GM12878 (cell line): ENCODE measurements around the gene ZSWIM9. TPM values are rescaled to one million over a fixed set of nuclear protein-coding genes. Genes with fewer than 3 reads are reported as not detected.

Source experiments
- ATAC-seq: fragments of 200-7000 bp; cut with Tn5 transposase; 3 replicates; pipeline ENCODE4 v1.9.1; 2020; ENCODE audit warnings: mild to moderate bottlenecking, moderate library complexity
- BruUV-seq: library from RNA; stranded (reverse); fragments of 400-500 nt; replicated peaks from 2 replicates; lab custom pipeline; 2021; lab: Mats Ljungman, UMichigan
- CTCF ChIA-PET: fragments of 300-600 bp; sonication (Branson Sonifier 250); formaldehyde crosslinking; extraction: SDS; loops from one replicate; lab custom pipeline; 2021; ENCODE audit warnings: inconsistent platforms; lab: Yijun Ruan, JAX
- POLR2A ChIA-PET: fragments of 350-600 bp; formaldehyde crosslinking; extraction: SDS; loops from one replicate; lab custom pipeline; 2021; ENCODE audit warnings: inconsistent platforms; lab: Charles Lee
- RAD21 ChIA-PET: fragments of 300-600 bp; sonication (Branson Sonifier 250); formaldehyde crosslinking; loops from one replicate; lab custom pipeline; 2023; ENCODE audit warnings: antibody characterized with exemption; ENCODE audit not compliant: unreplicated experiment; lab: Charles Lee
- SMC1A ChIA-PET: fragments of 300-600 bp; sonication (Branson Sonifier 250); formaldehyde crosslinking; loops from one replicate; lab custom pipeline; 2023; ENCODE audit not compliant: unreplicated experiment, uncharacterized antibody; lab: Charles Lee
- DNase-seq: peaks from one replicate; pipeline ENCODE4 v3.0.0-alpha.2; 2011; ENCODE audit warnings: low read depth, low spot score
- FAIRE-seq: peaks from 3 replicates; lab custom pipeline; 2011; peaks lifted over from hg19 to GRCh38; lab: Jason Lieb, UNC
- H2AFZ ChIP-seq: 2 replicates; pipeline ENCODE4 v1.6.0; 2011; ENCODE audit warnings: low read depth, low read length, control low read depth; ENCODE audit not compliant: control insufficient read depth
- H3K27ac ChIP-seq: 2 replicates; pipeline ENCODE4 v1.5.1; 2011; ENCODE audit warnings: control low read depth; ENCODE audit not compliant: control insufficient read depth, insufficient read depth
- H3K27me3 ChIP-seq, 2 experiments: replicated peaks in 1 of 2; 2 replicates each; pipeline versions ENCODE4 v1.6.0 to v1.6.1; 2011; ENCODE audit warnings: low read length in 1 of 2; ENCODE audit not compliant: control insufficient read depth in 2 of 2, insufficient read depth in 2 of 2
- H3K36me3 ChIP-seq, 2 experiments: 2 replicates each; pipeline ENCODE4 v1.5.1; 2011; ENCODE audit warnings: low read length in 1 of 2; ENCODE audit not compliant: control insufficient read depth in 2 of 2, insufficient read depth in 2 of 2
- H3K4me1 ChIP-seq: 2 replicates; pipeline ENCODE4 v1.6.1; 2011; ENCODE audit warnings: mild to moderate bottlenecking, low read length, moderate library complexity, mixed read lengths; ENCODE audit not compliant: control insufficient read depth, insufficient read depth
- H3K4me2 ChIP-seq: 2 replicates; pipeline ENCODE4 v1.6.0; 2011; ENCODE audit warnings: control low read depth; ENCODE audit not compliant: control insufficient read depth, insufficient read depth
- H3K4me3 ChIP-seq: fragments of 200-600 bp; sonication (generic); 2 replicates; pipeline ENCODE4 v1.5.1; 2016
- H3K79me2 ChIP-seq: 2 replicates; pipeline ENCODE4 v1.6.0; 2011; ENCODE audit warnings: low read length; ENCODE audit not compliant: control insufficient read depth, insufficient read depth
- H3K9ac ChIP-seq: 2 replicates; pipeline ENCODE4 v1.8.0; 2011; ENCODE audit warnings: low read length, control low read depth, mixed read lengths; ENCODE audit not compliant: control insufficient read depth, insufficient read depth
- H3K9me3 ChIP-seq: replicated peaks from 3 replicates; pipeline ENCODE4 v1.5.1; 2011; ENCODE audit warnings: mild to moderate bottlenecking, low read length; ENCODE audit not compliant: control insufficient read depth, insufficient read depth
- H4K20me1 ChIP-seq: 2 replicates; pipeline ENCODE4 v1.6.0; 2011; ENCODE audit not compliant: control insufficient read depth, insufficient read depth
- CBFB ChIP-seq: IDR thresholded peaks from 2 replicates; pipeline ENCODE4 v1.6.1; 2016; ENCODE audit warnings: antibody characterized with exemption, low read depth
- CBX5 ChIP-seq: sonication (generic); IDR thresholded peaks from 2 replicates; pipeline ENCODE4 v1.6.1; 2016; ENCODE audit warnings: low read depth, moderate library complexity, mild to moderate bottlenecking, inconsistent platforms
- CHD2 ChIP-seq: IDR thresholded peaks from 2 replicates; pipeline ENCODE4 v1.6.1; 2011; ENCODE audit warnings: low read depth, low read length, improper control_type of control experiment, borderline replicate concordance
- E4F1 ChIP-seq: fragments of 450-650 bp; IDR thresholded peaks from 2 replicates; pipeline ENCODE4 v1.6.1; 2018; ENCODE audit warnings: borderline replicate concordance, mild to moderate bottlenecking; ENCODE audit not compliant: partially characterized antibody
- ETV6 ChIP-seq, 2 experiments: fragments of 450-650 bp in 1 of 2; IDR thresholded peaks in 1 of 2; conservative IDR thresholded peaks in 1 of 2; 2 replicates each; pipeline ENCODE4 v1.6.1; 2014; ENCODE audit warnings: antibody characterized with exemption in 1 of 2, borderline replicate concordance in 1 of 2, low read depth in 1 of 2, mild to moderate bottlenecking in 1 of 2, moderate library complexity in 1 of 2
- GABPA ChIP-seq: IDR thresholded peaks from 2 replicates; pipeline ENCODE4 v1.6.1; 2014; ENCODE audit warnings: antibody characterized with exemption, low read depth, mild to moderate bottlenecking, inconsistent platforms
- GATAD2B ChIP-seq: fragments of 450-650 bp; conservative IDR thresholded peaks from 2 replicates; pipeline ENCODE4 v1.6.1; 2017; ENCODE audit warnings: low read depth, mild to moderate bottlenecking, moderate library complexity
- HDAC2 ChIP-seq: fragments of 200-600 bp; sonication (generic); IDR thresholded peaks from 2 replicates; pipeline ENCODE4 v1.6.1; 2017
- HDGF ChIP-seq: fragments of 450-650 bp; IDR thresholded peaks from 2 replicates; pipeline ENCODE4 v1.6.1; 2016; ENCODE audit warnings: antibody characterized with exemption
- JUND ChIP-seq: IDR thresholded peaks from 2 replicates; pipeline ENCODE4 v1.6.1; 2012; ENCODE audit warnings: low read depth, mild to moderate bottlenecking, low read length, improper control_type of control experiment, moderate library complexity
- MEF2A ChIP-seq: IDR thresholded peaks from 2 replicates; pipeline ENCODE4 v1.6.1; 2011; ENCODE audit warnings: low read depth, mild to moderate bottlenecking, low read length, moderate library complexity; ENCODE audit not compliant: insufficient read depth
- MLLT1 ChIP-seq: fragments of 450-650 bp; IDR thresholded peaks from 2 replicates; pipeline ENCODE4 v1.6.1; 2016; ENCODE audit warnings: mild to moderate bottlenecking
- RCOR1 ChIP-seq: conservative IDR thresholded peaks from 2 replicates; pipeline ENCODE4 v1.6.1; 2012; ENCODE audit warnings: low read depth, low read length, improper control_type of control experiment
- SPI1 ChIP-seq: IDR thresholded peaks from 2 replicates; pipeline ENCODE4 v1.6.1; 2011; ENCODE audit warnings: low read depth, mild to moderate bottlenecking, low read length, moderate library complexity, borderline replicate concordance; ENCODE audit not compliant: insufficient read depth
- STAT1 ChIP-seq: fragments of 450-650 bp; conservative IDR thresholded peaks from 2 replicates; pipeline ENCODE4 v1.6.1; 2014; ENCODE audit warnings: antibody characterized with exemption, mild to moderate bottlenecking
- ZZZ3 ChIP-seq: IDR thresholded peaks from 2 replicates; pipeline ENCODE4 v1.6.1; 2011; ENCODE audit warnings: low read depth; ENCODE audit not compliant: control insufficient read depth, insufficient read length
- WGBS: methylation state at CpG from one replicate; pipeline ENCODE4 v1.1.6; 2016; ENCODE audit warnings: low lambda C conversion rate; ENCODE audit not compliant: insufficient replicate concordance, insufficient coverage; ENCODE audit errors: missing lambda C conversion rate; 5-methylcytosine and 5-hydroxymethylcytosine counted together
- in situ Hi-C: fragments of 300-500 bp; cut with MboI; formaldehyde crosslinking; loops from 9 replicates; pipeline ENCODE4 v1.14.3; 2018; ENCODE audit warnings: mixed read lengths
- intact Hi-C: fragments of 100-400 bp; cut with micrococcal nuclease; formaldehyde crosslinking; loops from one replicate; pipeline ENCODE4 v1.14.2; 2022; ENCODE audit not compliant: unreplicated experiment
- polyA plus RNA-seq, 11 experiments: library from polyadenylated mRNA; depleted of rRNA in 4 of 11; unstranded in 6 of 11; stranded (reverse) in 5 of 11; fragments of >200 nt; fragmentation: Nextera tagmentation in 4 of 11; fragmentation: Illumina TruSeq in 1 of 11; extraction: Ambion mirVana in 4 of 11; extraction: Trizol in 1 of 11; gene quantifications; 1 replicate in 1 of 11; 2 replicates in 10 of 11; pipeline versions ENCODE4 v1.2.1 to v1.2.3, GENCODE V29; 2011 to 2016; ENCODE audit warnings: inconsistent platforms in 2 of 11, missing spikeins in 2 of 11, low read depth in 1 of 11
- total RNA-seq, 4 experiments: library from RNA; depleted of rRNA in 3 of 4; stranded (reverse); fragments of >200 nt in 3 of 4; fragmentation: Illumina TruSeq in 1 of 4; extraction: Trizol in 1 of 4; gene quantifications; 2 replicates each; pipeline versions ENCODE4 v1.2.1 to v1.2.3, GENCODE V29; 2013 to 2021

Gene ZSWIM9
- total and polyA plus RNA-seq, 10 of the 15 experiments (the other 5 are each of a cell fraction or from before 2014, with no cell fraction given), result 0.29 to 6.2 (median 1.4) TPM; not detected in 1

- Histone ChIP-seq H3K79me2 (peaks cover 23% of the 10 kb centered on the region), H3K4me1 (peaks cover 8% of the 10 kb centered on the region), H3K9me3 (no peaks in the 10 kb centered on the region), H4K20me1 (no peaks in the 10 kb centered on the region), H3K9ac (no peak overlapping the region), H3K27me3 (no peaks in the 10 kb centered on the region), H3K36me3 (peaks cover 3 to 22% of the 10 kb centered on the region in 2 experiments; a peak in 3 of 4 replicates), H3K4me3 (no peak overlapping the region), H3K4me2 (peak overlapping the region; percentile 36; the same call in 1 of the 2 replicates), H2AFZ (peak overlapping the region; percentile 50), H3K27ac (no peak overlapping the region; the same call in 1 of the 2 replicates)
- intact Hi-C loops (no loop called here), in situ Hi-C loops (no loop called here)
- BruUV-seq, result no TSS peak
- no peak for DNase-seq
- TF ChIP-seq RCOR1 (no peak), MEF2A (no peak), STAT1 (no peak), MLLT1 (no peak), JUND (no peak), CBX5 (no peak), CBFB (no peak), SPI1 (peak; percentile 60; the same call in 1 of the 2 replicates), ZZZ3 (no peak), HDAC2 (no peak), E4F1 (no peak), GATAD2B (no peak), CHD2 (no peak), ETV6 (conservative IDR thresholded peaks at IDR 0.05 in 1 of 2, IDR thresholded peaks at IDR 0.05 in 1 of 2; ENCODE audit: borderline replicate concordance in 1 of 2, low read depth in 1 of 2) (peak in 1 of 2 experiments; percentile 52; a peak in 1 of 4 replicates), HDGF (no peak), GABPA (peak; percentile 22; the same call in 1 of the 2 replicates)
- ChIA-PET CTCF (interaction anchor here (0.6 to 2.9 kb wide), 6 partner anchors 16 to 138 kb away, joined by 3 to 16 read pairs (median 4); no protein-coding TSS in a partner anchor), SMC1A (interaction anchor here (2.6 kb wide), 1 partner anchor 41 kb away, joined by 10 read pairs; no protein-coding TSS in a partner anchor), POLR2A (interaction anchor here (1.3 kb wide), 1 partner anchor 15 kb away, joined by 6 read pairs; no protein-coding TSS in a partner anchor), RAD21 (interaction anchor here (1.3 to 1.5 kb wide), 2 partner anchors 11 to 58 kb away, joined by 3 to 8 read pairs; partner anchors contain the start of gene CARD8)
- 56% methylated on average over 5 of the region's 5 CpGs for WGBS
- peak; percentile 67 for ATAC-seq
- no peak for FAIRE-seq
These were observed 73.8 kb downstream of the ZSWIM9 start for GRCh38 chr19:48244281-48244680.
